K562 (cell line): ENCODE measurements around the gene C16orf86. TPM values are rescaled to one million over a fixed set of nuclear protein-coding genes. Genes with fewer than 3 reads are reported as not detected.

Source experiments
- ATAC-seq: fragments of 200-7000 bp; cut with Tn5 transposase; 3 replicates; pipeline ENCODE4 v1.9.1; 2020; ENCODE audit warnings: moderate library complexity
- BruUV-seq: library from RNA; stranded (reverse); fragments of 400-500 nt; replicated peaks from 2 replicates; lab custom pipeline; 2021; lab: Mats Ljungman, UMichigan
- CTCF ChIA-PET: fragments of 300-600 bp; formaldehyde crosslinking; extraction: SDS; loops from one replicate; lab custom pipeline; 2021; ENCODE audit warnings: low intra/inter-chr PET ratio; lab: Yijun Ruan, JAX
- POLR2A ChIA-PET: fragments of 300-600, 350-650 bp; sonication (Branson Sonifier 250); formaldehyde crosslinking; extraction: SDS; loops from one replicate; lab custom pipeline; 2021; ENCODE audit warnings: antibody characterized with exemption, inconsistent platforms; lab: Yijun Ruan, JAX
- DNase-seq, 4 experiments: peaks; one replicate each; pipeline versions ENCODE4 v3.0.0 to v3.0.0-alpha.2; 2011 to 2018; ENCODE audit warnings: low spot score in 3 of 4, mixed read lengths in 3 of 4; ENCODE audit errors: extremely low read depth in 1 of 4
- FAIRE-seq: peaks from 2 replicates; lab custom pipeline; 2011; peaks lifted over from hg19 to GRCh38; lab: Jason Lieb, UNC
- H2AFZ ChIP-seq: 2 replicates; pipeline ENCODE4 v1.6.0; 2011; ENCODE audit warnings: low read depth, low read length, control low read depth, inconsistent platforms
- H3K27ac ChIP-seq: fragments of 200-600 bp; 3 replicates; pipeline ENCODE4 v1.8.0; 2011; ENCODE audit warnings: low read depth, mild to moderate bottlenecking, control low read depth, inconsistent platforms, low read length, moderate library complexity, mixed read lengths; ENCODE audit errors: extremely low read depth
- H3K27me3 ChIP-seq, 2 experiments: fragments of 300-600 bp in 1 of 2; 2 replicates in 1 of 2; 3 replicates in 1 of 2; pipeline versions ENCODE4 v1.6.0 to v1.8.0; 2011; ENCODE audit warnings: inconsistent platforms in 2 of 2, low read length in 2 of 2, mild to moderate bottlenecking in 1 of 2, mixed read lengths in 1 of 2, moderate library complexity in 1 of 2; ENCODE audit not compliant: control insufficient read depth in 2 of 2, insufficient read depth in 2 of 2
- H3K36me3 ChIP-seq: fragments of 300-600 bp; 3 replicates; pipeline ENCODE4 v1.8.0; 2011; ENCODE audit warnings: mild to moderate bottlenecking, low read length, inconsistent platforms; ENCODE audit not compliant: control insufficient read depth, insufficient read depth
- H3K4me1 ChIP-seq, 2 experiments: fragments of 200-600 bp in 1 of 2; replicated peaks in 1 of 2; 2 replicates in 1 of 2; 3 replicates in 1 of 2; pipeline versions ENCODE4 v1.5.1 to v1.8.0; 2011; ENCODE audit warnings: inconsistent platforms in 2 of 2, low read length in 2 of 2, mild to moderate bottlenecking in 1 of 2, mixed read lengths in 1 of 2, moderate library complexity in 1 of 2; ENCODE audit not compliant: control insufficient read depth in 2 of 2, insufficient read depth in 2 of 2
- H3K4me2 ChIP-seq: 2 replicates; pipeline ENCODE4 v1.6.1; 2011; ENCODE audit warnings: low read length, control low read depth, inconsistent platforms, mixed read lengths; ENCODE audit not compliant: insufficient read depth
- H3K4me3 ChIP-seq: fragments of 200-600 bp; sonication (generic), shearing (Covaris generic); 2 replicates; pipeline ENCODE4 v1.5.1; 2016; ENCODE audit warnings: control low read depth, inconsistent platforms
- H3K79me2 ChIP-seq: fragments of 200-600 bp; 3 replicates; pipeline ENCODE4 v1.8.0; 2011; ENCODE audit warnings: low read length, inconsistent platforms; ENCODE audit not compliant: control insufficient read depth, insufficient read depth
- H3K9ac ChIP-seq, 2 experiments: 2 replicates each; pipeline versions ENCODE4 v1.6.0 to v1.6.1; 2011; ENCODE audit warnings: low read depth in 2 of 2, low read length in 2 of 2, control low read depth in 1 of 2, inconsistent platforms in 1 of 2, mild to moderate bottlenecking in 1 of 2, mixed read lengths in 1 of 2; ENCODE audit not compliant: insufficient read depth in 1 of 2
- H3K9me1 ChIP-seq: one replicate; pipeline ENCODE4 v1.6.0; 2011; ENCODE audit warnings: inconsistent platforms, mild to moderate bottlenecking, low read length, moderate library complexity; ENCODE audit not compliant: control insufficient read depth, insufficient read depth
- H3K9me3 ChIP-seq: replicated peaks from 2 replicates; pipeline ENCODE4 v1.5.1; 2011; ENCODE audit warnings: low read depth, low read length, inconsistent platforms; ENCODE audit not compliant: control insufficient read depth, insufficient read depth
- H4K20me1 ChIP-seq: replicated peaks from 2 replicates; pipeline ENCODE4 v1.6.1; 2011; ENCODE audit warnings: low read length, inconsistent platforms, mixed read lengths; ENCODE audit not compliant: control insufficient read depth, insufficient read depth
- DIDO1 ChIP-seq: fragments of 450-650 bp; IDR thresholded peaks from 2 replicates; pipeline ENCODE4 v1.6.1; 2016; ENCODE audit warnings: low read depth, missing biosample characterization, missing genetic modification characterization
- FOSL1 ChIP-seq: fragments of 200-800 bp; sonication (Bioruptor generic); conservative IDR thresholded peaks from 2 replicates; pipeline ENCODE4 v1.6.1; 2016; ENCODE audit warnings: missing genetic modification characterization, missing compliant biosample characterization
- HMGXB4 ChIP-seq: sonication (generic); formaldehyde crosslinking; IDR thresholded peaks from 2 replicates; pipeline ENCODE4 v1.8.1; 2023; ENCODE audit warnings: mild to moderate bottlenecking, missing genetic modification reagents
- MAFF ChIP-seq: IDR thresholded peaks from 2 replicates; pipeline ENCODE4 v1.6.1; 2012; ENCODE audit warnings: low read length, improper control_type of control experiment
- MAX ChIP-seq: sonication (generic); formaldehyde crosslinking; IDR thresholded peaks from 2 replicates; pipeline ENCODE4 v1.9.0; 2022; ENCODE audit warnings: mild to moderate bottlenecking, missing genetic modification reagents
- NR3C1 ChIP-seq: sonication (generic); formaldehyde crosslinking; IDR thresholded peaks from 2 replicates; pipeline ENCODE4 v1.8.1; 2022; ENCODE audit warnings: missing genetic modification reagents
- OTX1 ChIP-seq: fragments of 450-650 bp; formaldehyde crosslinking; IDR thresholded peaks from 2 replicates; pipeline ENCODE4 v1.4.0; 2022; ENCODE audit warnings: mild to moderate bottlenecking
- POLR2H ChIP-seq: IDR thresholded peaks from 2 replicates; pipeline ENCODE4 v1.6.1; 2016; ENCODE audit warnings: missing genetic modification characterization, low read depth, mild to moderate bottlenecking, control low read depth, missing compliant biosample characterization, moderate library complexity
- SIN3B ChIP-seq: fragments of 450-650 bp; IDR thresholded peaks from 2 replicates; pipeline ENCODE4 v1.6.1; 2017; ENCODE audit warnings: low read depth, mild to moderate bottlenecking, moderate library complexity
- SMAD4 ChIP-seq: fragments of 250-450 bp; sonication (Bioruptor Pico); conservative IDR thresholded peaks from 2 replicates; pipeline ENCODE4 v1.8.0; 2021; ENCODE audit warnings: inconsistent platforms, mild to moderate bottlenecking, moderate library complexity
- ZKSCAN1 ChIP-seq: fragments of 150-350 bp; IDR thresholded peaks from 2 replicates; pipeline ENCODE4 v1.6.1; 2016; ENCODE audit warnings: low read depth, low read length
- ZNF583 ChIP-seq: fragments of 250-450 bp; sonication (Bioruptor Pico); IDR thresholded peaks from 2 replicates; pipeline ENCODE4 v1.4.0; 2020
- ZNF766 ChIP-seq: fragments of 200-800 bp; sonication (Bioruptor generic); conservative IDR thresholded peaks from 2 replicates; pipeline ENCODE4 v1.6.1; 2016; ENCODE audit warnings: missing genetic modification characterization, missing compliant biosample characterization
- WGBS: fragments of 100-300 bp; shearing (Covaris generic); methylation state at CpG from one replicate; pipeline ENCODE4 v1.1.6; 2016; ENCODE audit warnings: low coverage, mixed read lengths; ENCODE audit not compliant: insufficient coverage; ENCODE audit errors: missing lambda C conversion rate; 5-methylcytosine and 5-hydroxymethylcytosine counted together
- in situ Hi-C: fragments of 300-500 bp; cut with MboI; formaldehyde crosslinking; loops from 4 replicates; pipeline ENCODE4 v1.15.0; 2018; ENCODE audit warnings: inconsistent platforms, mixed read lengths
- intact Hi-C: fragments of 100-400 bp; cut with micrococcal nuclease; formaldehyde crosslinking; loops from 2 replicates; pipeline ENCODE4 v1.14.2; 2022
- polyA plus RNA-seq, 8 experiments: library from polyadenylated mRNA; depleted of rRNA in 4 of 8; stranded (reverse) in 5 of 8; unstranded in 3 of 8; fragments of >200 nt; fragmentation: Nextera tagmentation in 2 of 8; fragmentation: Illumina TruSeq in 1 of 8; extraction: Ambion mirVana in 2 of 8; extraction: Trizol in 1 of 8; gene quantifications; 2 replicates each; pipeline versions ENCODE4 v1.2.1 to v1.2.3, GENCODE V29; 2011 to 2014; ENCODE audit warnings: inconsistent platforms in 1 of 8, missing spikeins in 1 of 8
- total RNA-seq, 7 experiments: library from RNA; depleted of rRNA in 6 of 7; stranded (reverse); fragments of >200 nt in 6 of 7; fragmentation: Illumina TruSeq in 2 of 7; extraction: Trizol in 2 of 7; gene quantifications; 2 replicates each; pipeline versions ENCODE4 v1.2.1 to v1.2.3, GENCODE V29; 2011 to 2021; ENCODE audit warnings: low replicate concordance in 1 of 7
- TF ChIP-seq, protein P1 (sequence below), 2 experiments: IDR thresholded peaks; 2 replicates each; pipeline ENCODE4 v1.6.1; 2012; ENCODE audit warnings: improper control_type of control experiment in 2 of 2, low read depth in 2 of 2, low read length in 2 of 2, borderline replicate concordance in 1 of 2
- TF ChIP-seq, protein P2 (sequence below), 3 experiments: fragments of 200-800 bp in 1 of 3; sonication (Bioruptor generic) in 1 of 3; sonication (generic) in 1 of 3; formaldehyde crosslinking in 1 of 3; IDR thresholded peaks; 2 replicates each; pipeline versions ENCODE4 v1.6.1 to v1.8.0; 2016 to 2022; ENCODE audit warnings: mild to moderate bottlenecking in 2 of 3, missing compliant biosample characterization in 2 of 3, missing genetic modification characterization in 2 of 3, missing genetic modification reagents in 1 of 3

C16orf86 gene
- total and polyA plus RNA-seq, 9 of the 15 experiments (the other 6 are each of a cell fraction or from before 2014, with no cell fraction given), result 0.13 to 1.2 (median 0.27) TPM; not detected in 3

DNA sequence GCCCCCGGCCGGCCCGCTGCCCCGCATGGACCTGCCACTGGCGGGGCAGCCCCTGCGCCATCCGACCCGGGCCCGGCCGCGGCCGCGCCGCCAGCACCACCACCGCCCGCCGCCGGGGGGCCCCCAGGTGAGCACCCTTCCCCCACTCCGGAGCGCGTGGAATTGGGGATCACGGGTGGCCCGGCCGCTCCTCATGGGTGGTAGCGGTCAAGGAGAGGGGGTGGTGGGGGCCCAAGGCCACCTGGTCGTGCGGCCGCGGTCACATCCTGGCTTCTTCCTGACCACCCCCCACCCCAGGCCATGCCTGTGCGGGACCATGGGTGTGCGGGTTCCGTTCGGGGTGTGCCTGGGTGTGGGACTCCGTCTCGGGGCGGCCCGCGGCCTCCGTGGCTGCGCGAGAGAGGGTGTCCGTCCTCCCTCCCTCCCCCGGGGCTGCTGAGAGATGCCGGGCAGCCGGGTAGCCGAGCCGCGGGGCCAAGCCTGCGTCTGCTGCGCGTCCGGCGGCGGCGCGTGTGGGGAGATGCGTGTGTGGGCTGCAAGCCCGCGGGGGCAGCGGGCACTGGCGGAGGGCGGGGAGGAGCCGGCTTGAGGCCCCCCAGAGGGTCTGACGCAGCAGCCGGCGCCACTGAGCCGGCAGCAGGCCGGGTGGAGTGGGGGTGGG is 13.4 kb upstream of the C16orf86 start:
- DNase-seq (peak in 2 of 4 experiments; percentile 72 to 76), FAIRE-seq (no peak), ATAC-seq (peak; percentile 66)
- 3% methylated on average over 22 of the region's 68 CpGs for WGBS
- Histone ChIP-seq H3K4me3 (peak overlapping the region; percentile 29), H3K79me2 (no peaks in the 10 kb centered on the region), H3K36me3 (peaks cover 9% of the 10 kb centered on the region; the same call in 2 of the 3 replicates), H4K20me1 (0 out of 2 replicates have a peak, but pooled peaks cover 13% of the 10 kb centered on the region), H3K4me1 (peaks cover 0 to 49% of the 10 kb centered on the region in 2 experiments; a peak in 4 of 5 replicates), H3K27me3 (peaks cover 8 to 53% of the 10 kb centered on the region in 2 experiments; a peak in 4 of 5 replicates), H3K27ac (no peak overlapping the region), H3K4me2 (peak overlapping the region; percentile 25; the same call in 1 of the 2 replicates), H3K9ac (peak overlapping the region in 1 of 2 experiments; percentile 81; a peak in 2 of 4 replicates), H3K9me3 (no peaks in the 10 kb centered on the region), H2AFZ (no peak overlapping the region), H3K9me1 (no peaks in the 10 kb centered on the region)
- in situ Hi-C loops, result no loop called here
- ChIA-PET CTCF (interaction anchor here (1.5 kb wide), 1 partner anchor 132 kb away, joined by 3 read pairs; no protein-coding TSS in a partner anchor), POLR2A (no interaction called here)
- BruUV-seq, result no TSS peak
- intact Hi-C loops, result no loop called here
- TF ChIP-seq OTX1 (no peak), HMGXB4 (no peak), MAX (peak; percentile 38; the same call in 1 of the 2 replicates), SMAD4 (CRISPR knock-in tag) (0 out of 2 replicates have a peak, but pooled peaks have one; percentile 21), NR3C1 (CRISPR knock-in tag) (no peak), DIDO1 (tag) (no peak), MAFF (no peak), ZKSCAN1 (no peak), ZNF583 (no peak), FOSL1 (tag) (no peak), ZNF766 (CRISPR knock-in tag) (no peak), POLR2H (no peak), SIN3B (0 out of 2 replicates have a peak, but pooled peaks have one; percentile 20)
- TF ChIP-seq, protein P1, sequence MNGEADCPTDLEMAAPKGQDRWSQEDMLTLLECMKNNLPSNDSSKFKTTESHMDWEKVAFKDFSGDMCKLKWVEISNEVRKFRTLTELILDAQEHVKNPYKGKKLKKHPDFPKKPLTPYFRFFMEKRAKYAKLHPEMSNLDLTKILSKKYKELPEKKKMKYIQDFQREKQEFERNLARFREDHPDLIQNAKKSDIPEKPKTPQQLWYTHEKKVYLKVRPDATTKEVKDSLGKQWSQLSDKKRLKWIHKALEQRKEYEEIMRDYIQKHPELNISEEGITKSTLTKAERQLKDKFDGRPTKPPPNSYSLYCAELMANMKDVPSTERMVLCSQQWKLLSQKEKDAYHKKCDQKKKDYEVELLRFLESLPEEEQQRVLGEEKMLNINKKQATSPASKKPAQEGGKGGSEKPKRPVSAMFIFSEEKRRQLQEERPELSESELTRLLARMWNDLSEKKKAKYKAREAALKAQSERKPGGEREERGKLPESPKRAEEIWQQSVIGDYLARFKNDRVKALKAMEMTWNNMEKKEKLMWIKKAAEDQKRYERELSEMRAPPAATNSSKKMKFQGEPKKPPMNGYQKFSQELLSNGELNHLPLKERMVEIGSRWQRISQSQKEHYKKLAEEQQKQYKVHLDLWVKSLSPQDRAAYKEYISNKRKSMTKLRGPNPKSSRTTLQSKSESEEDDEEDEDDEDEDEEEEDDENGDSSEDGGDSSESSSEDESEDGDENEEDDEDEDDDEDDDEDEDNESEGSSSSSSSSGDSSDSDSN (IDR thresholded peaks at IDR 0.05; ENCODE audit: borderline replicate concordance in 1 of 2, low read depth in 2 of 2, low read length in 2 of 2), result 0 out of 4 replicates have a peak, but pooled peaks of 1 of the 2 experiments have one; percentile 7
- TF ChIP-seq, protein P2, sequence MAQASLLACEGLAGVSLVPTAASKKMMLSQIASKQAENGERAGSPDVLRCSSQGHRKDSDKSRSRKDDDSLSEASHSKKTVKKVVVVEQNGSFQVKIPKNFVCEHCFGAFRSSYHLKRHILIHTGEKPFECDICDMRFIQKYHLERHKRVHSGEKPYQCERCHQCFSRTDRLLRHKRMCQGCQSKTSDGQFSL (CRISPR knock-in tag; IDR thresholded peaks at IDR 0.05), result peak; percentile 37; the same call in 1 of the 2 replicates
- TF ChIP-seq, protein P2 (tag; IDR thresholded peaks at IDR 0.05), result no peak
